ENCODE data around the gene CLASP1. TPM values are rescaled to one million over a fixed set of nuclear protein-coding genes. Genes with fewer than 3 reads are reported as not detected.
A peak's percentile ranks its signal among the peaks of the same experiment; 100 is the strongest.

The CLASP1 gene
- total and polyA plus RNA-seq, 2 of the 8 experiments (the other 6 are each of a cell fraction or from before 2014, with no cell fraction given), result 7.3 to 53.9 TPM

- Histone ChIP-seq H2BK15ac (ENCODE audit: low read length) (no peak overlapping the region), H3K23me2 (ENCODE audit: low read depth, low read length) (no peaks in the 10 kb centered on the region), H3K23ac (ENCODE audit: insufficient read length) (no peak overlapping the region), H4K20me1 (replicated peaks in 1 of 2; ENCODE audit: control insufficient read depth in 1 of 2, insufficient read depth in 2 of 2, low read length in 2 of 2) (no peaks in the 10 kb centered on the region), H3K4me3 (ENCODE audit: extremely low read depth in 1 of 4, insufficient read depth in 2 of 4, low read depth in 3 of 4, low read length in 4 of 4) (no peak overlapping the region), H2BK20ac (ENCODE audit: low read length) (no peak overlapping the region), H3K4ac (replicated peaks; ENCODE audit: insufficient read length, low read depth, low read length) (no peak overlapping the region), H4K5ac (ENCODE audit: insufficient read length, low read depth, low read length) (no peak overlapping the region), H3K56ac (replicated peaks; ENCODE audit: insufficient read length, low read depth, low read length) (no peak overlapping the region), H2AK5ac (ENCODE audit: low read depth, low read length) (no peak overlapping the region), H3K79me1 (ENCODE audit: low read depth, low read length) (no peaks in the 10 kb centered on the region; the same call in 1 of the 2 replicates), H3K9me3 (ENCODE audit: insufficient read depth in 2 of 2, low read depth in 1 of 2, low read length in 1 of 2) (no peaks in the 10 kb centered on the region), H3K9ac (replicated peaks in 1 of 4; ENCODE audit: extremely low read depth in 1 of 4, low read depth in 3 of 4, low read length in 3 of 4) (no peak overlapping the region), H3K4me2 (ENCODE audit: insufficient read depth in 1 of 2, low read depth in 2 of 2, low read length in 2 of 2) (no peak overlapping the region), H4K8ac (ENCODE audit: extremely low read depth, insufficient read depth, low read length) (peak overlapping the region; percentile 45; the same call in 1 of the 2 replicates), H3K14ac (ENCODE audit: insufficient read length) (no peak overlapping the region), H2BK12ac (ENCODE audit: low read depth, low read length) (no peak overlapping the region), H3K18ac (ENCODE audit: extremely low read depth, low read length) (no peak overlapping the region), H3K27ac (ENCODE audit: low read depth, low read length) (no peak overlapping the region), H2AFZ (ENCODE audit: low read length) (no peak overlapping the region), H3K4me1 (replicated peaks in 1 of 4; ENCODE audit: control insufficient read depth in 3 of 4, insufficient read depth in 4 of 4, low read length in 3 of 4) (no peaks in the 10 kb centered on the region), H2BK120ac (replicated peaks; ENCODE audit: low read depth, low read length) (no peak overlapping the region), H4K91ac (replicated peaks; ENCODE audit: insufficient read length, low read length) (no peak overlapping the region), H2BK5ac (ENCODE audit: low read depth, low read length) (no peak overlapping the region), H3K27me3 (replicated peaks in 1 of 4; ENCODE audit: control insufficient read depth in 3 of 4, extremely low read depth in 1 of 4, insufficient read depth in 3 of 4, low read length in 3 of 4) (no peaks in the 10 kb centered on the region), H3K79me2 (ENCODE audit: control insufficient read depth in 1 of 2, insufficient read depth in 2 of 2, low read length in 2 of 2) (no peaks in the 10 kb centered on the region), H3K36me3 (ENCODE audit: control insufficient read depth in 2 of 4, insufficient read depth in 4 of 4, low read length in 3 of 4) (no peaks in the 10 kb centered on the region)
- ChIA-PET CTCF (ENCODE audit: partially characterized antibody) (interaction anchor here (0.6 to 3.9 kb wide), 15 partner anchors 23 to 836 kb away, joined by 3 to 38 read pairs (median 4); no protein-coding TSS in a partner anchor), POLR2A (ENCODE audit: partially characterized antibody) (interaction anchor here (0.6 to 0.8 kb wide), 3 partner anchors 57 to 549 kb away, joined by 3 to 4 read pairs (median 3); no protein-coding TSS in a partner anchor)
- 83% methylated on average over 9 of the region's 9 CpGs; no CpG with 5 or more reads in 1 of the 2 experiments for WGBS, 2 experiments (ENCODE audit: extremely low coverage in 1 of 2, insufficient coverage in 1 of 2, insufficient read length in 1 of 2, insufficient replicate concordance in 2 of 2, low coverage in 1 of 2, low lambda C conversion rate in 2 of 2, missing lambda C conversion rate in 1 of 2)
- DNase-seq (ENCODE audit: low read depth in 1 of 2, low spot score in 2 of 2), result no peak
- FAIRE-seq, result no peak
- TF ChIP-seq SIRT6 (IDR thresholded peaks at IDR 0.05; ENCODE audit: low read length) (no peak), JUND (IDR thresholded peaks at IDR 0.05; ENCODE audit: low read length) (no peak), USF2 (IDR thresholded peaks at IDR 0.05; ENCODE audit: low read length) (no peak), RXRA (IDR thresholded peaks at IDR 0.05; ENCODE audit: insufficient read depth, low read depth, low read length) (no peak), SIN3A (conservative IDR thresholded peaks at IDR 0.05 in 1 of 2, IDR thresholded peaks at IDR 0.05 in 1 of 2; ENCODE audit: low read depth in 1 of 2, low read length in 2 of 2) (no peak), POLR2A (IDR thresholded peaks at IDR 0.05; ENCODE audit: control extremely low read depth in 1 of 2, low read depth in 2 of 2, low read length in 2 of 2) (no peak), CREB1 (IDR thresholded peaks at IDR 0.05) (no peak), ASH2L (IDR thresholded peaks at IDR 0.05; ENCODE audit: low read length) (no peak), E2F6 (IDR thresholded peaks at IDR 0.05) (no peak), SUZ12 (IDR thresholded peaks at IDR 0.05; ENCODE audit: low read length) (no peak)
These were observed 354.1 kb downstream of the CLASP1 start for GRCh38 chr2:121294881-121295840.

Measured in H1 (cell line).